GM12878 (cell line): ENCODE measurements around the gene NCKAP5. TPM values are rescaled to one million over a fixed set of nuclear protein-coding genes. Genes with fewer than 3 reads are reported as not detected.

Experiments used
- ATAC-seq: fragments of 200-7000 bp; cut with Tn5 transposase; 3 replicates; pipeline ENCODE4 v1.9.1; 2020; ENCODE audit warnings: mild to moderate bottlenecking, moderate library complexity
- BruUV-seq: library from RNA; stranded (reverse); fragments of 400-500 nt; replicated peaks from 2 replicates; lab custom pipeline; 2021; lab: Mats Ljungman, UMichigan
- CTCF ChIA-PET: fragments of 300-600 bp; sonication (Branson Sonifier 250); formaldehyde crosslinking; extraction: SDS; loops from one replicate; lab custom pipeline; 2021; ENCODE audit warnings: inconsistent platforms; lab: Yijun Ruan, JAX
- POLR2A ChIA-PET: fragments of 350-600 bp; formaldehyde crosslinking; extraction: SDS; loops from one replicate; lab custom pipeline; 2021; ENCODE audit warnings: inconsistent platforms; lab: Charles Lee
- RAD21 ChIA-PET: fragments of 300-600 bp; sonication (Branson Sonifier 250); formaldehyde crosslinking; loops from one replicate; lab custom pipeline; 2023; ENCODE audit warnings: antibody characterized with exemption; ENCODE audit not compliant: unreplicated experiment; lab: Charles Lee
- SMC1A ChIA-PET: fragments of 300-600 bp; sonication (Branson Sonifier 250); formaldehyde crosslinking; loops from one replicate; lab custom pipeline; 2023; ENCODE audit not compliant: unreplicated experiment, uncharacterized antibody; lab: Charles Lee
- DNase-seq: peaks from one replicate; pipeline ENCODE4 v3.0.0-alpha.2; 2011; ENCODE audit warnings: low read depth, low spot score
- FAIRE-seq: peaks from 3 replicates; lab custom pipeline; 2011; peaks lifted over from hg19 to GRCh38; lab: Jason Lieb, UNC
- H2AFZ ChIP-seq: 2 replicates; pipeline ENCODE4 v1.6.0; 2011; ENCODE audit warnings: low read depth, low read length, control low read depth; ENCODE audit not compliant: control insufficient read depth
- H3K27ac ChIP-seq: 2 replicates; pipeline ENCODE4 v1.5.1; 2011; ENCODE audit warnings: control low read depth; ENCODE audit not compliant: control insufficient read depth, insufficient read depth
- H3K27me3 ChIP-seq, 2 experiments: replicated peaks in 1 of 2; 2 replicates each; pipeline versions ENCODE4 v1.6.0 to v1.6.1; 2011; ENCODE audit warnings: low read length in 1 of 2; ENCODE audit not compliant: control insufficient read depth in 2 of 2, insufficient read depth in 2 of 2
- H3K36me3 ChIP-seq, 2 experiments: 2 replicates each; pipeline ENCODE4 v1.5.1; 2011; ENCODE audit warnings: low read length in 1 of 2; ENCODE audit not compliant: control insufficient read depth in 2 of 2, insufficient read depth in 2 of 2
- H3K4me1 ChIP-seq: 2 replicates; pipeline ENCODE4 v1.6.1; 2011; ENCODE audit warnings: mild to moderate bottlenecking, low read length, moderate library complexity, mixed read lengths; ENCODE audit not compliant: control insufficient read depth, insufficient read depth
- H3K4me2 ChIP-seq: 2 replicates; pipeline ENCODE4 v1.6.0; 2011; ENCODE audit warnings: control low read depth; ENCODE audit not compliant: control insufficient read depth, insufficient read depth
- H3K4me3 ChIP-seq: fragments of 200-600 bp; sonication (generic); 2 replicates; pipeline ENCODE4 v1.5.1; 2016
- H3K79me2 ChIP-seq: 2 replicates; pipeline ENCODE4 v1.6.0; 2011; ENCODE audit warnings: low read length; ENCODE audit not compliant: control insufficient read depth, insufficient read depth
- H3K9ac ChIP-seq: 2 replicates; pipeline ENCODE4 v1.8.0; 2011; ENCODE audit warnings: low read length, control low read depth, mixed read lengths; ENCODE audit not compliant: control insufficient read depth, insufficient read depth
- H3K9me3 ChIP-seq: replicated peaks from 3 replicates; pipeline ENCODE4 v1.5.1; 2011; ENCODE audit warnings: mild to moderate bottlenecking, low read length; ENCODE audit not compliant: control insufficient read depth, insufficient read depth
- H4K20me1 ChIP-seq: 2 replicates; pipeline ENCODE4 v1.6.0; 2011; ENCODE audit not compliant: control insufficient read depth, insufficient read depth
- CBX5 ChIP-seq: sonication (generic); IDR thresholded peaks from 2 replicates; pipeline ENCODE4 v1.6.1; 2016; ENCODE audit warnings: low read depth, moderate library complexity, mild to moderate bottlenecking, inconsistent platforms
- IKZF1 ChIP-seq: fragments of 450-650 bp; conservative IDR thresholded peaks from 2 replicates; pipeline ENCODE4 v1.6.1; 2017; ENCODE audit warnings: antibody characterized with exemption, mild to moderate bottlenecking
- NR2C1 ChIP-seq: fragments of 450-650 bp; IDR thresholded peaks from 2 replicates; pipeline ENCODE4 v1.6.1; 2017; ENCODE audit warnings: antibody characterized with exemption, mild to moderate bottlenecking, moderate library complexity
- PAX5 ChIP-seq: IDR thresholded peaks from 2 replicates; pipeline ENCODE4 v1.6.1; 2011; ENCODE audit warnings: low read depth, low read length, borderline replicate concordance
- RELA ChIP-seq: fragments of 450-650 bp; IDR thresholded peaks from 2 replicates; pipeline ENCODE4 v1.8.0; 2014; ENCODE audit warnings: borderline replicate concordance; ENCODE audit not compliant: partially characterized antibody
- STAT1 ChIP-seq: fragments of 450-650 bp; conservative IDR thresholded peaks from 2 replicates; pipeline ENCODE4 v1.6.1; 2014; ENCODE audit warnings: antibody characterized with exemption, mild to moderate bottlenecking
- ZNF622 ChIP-seq: fragments of 450-650 bp; IDR thresholded peaks from 2 replicates; pipeline ENCODE4 v1.6.1; 2017; ENCODE audit warnings: mild to moderate bottlenecking, inconsistent platforms
- ZSCAN29 ChIP-seq: fragments of 450-650 bp; IDR thresholded peaks from 2 replicates; pipeline ENCODE4 v1.6.1; 2017; ENCODE audit warnings: mild to moderate bottlenecking, moderate library complexity
- WGBS: methylation state at CpG from one replicate; pipeline ENCODE4 v1.1.6; 2016; ENCODE audit warnings: low lambda C conversion rate; ENCODE audit not compliant: insufficient replicate concordance, insufficient coverage; ENCODE audit errors: missing lambda C conversion rate; 5-methylcytosine and 5-hydroxymethylcytosine counted together
- in situ Hi-C: fragments of 300-500 bp; cut with MboI; formaldehyde crosslinking; loops from 9 replicates; pipeline ENCODE4 v1.14.3; 2018; ENCODE audit warnings: mixed read lengths
- intact Hi-C: fragments of 100-400 bp; cut with micrococcal nuclease; formaldehyde crosslinking; loops from one replicate; pipeline ENCODE4 v1.14.2; 2022; ENCODE audit not compliant: unreplicated experiment
- polyA plus RNA-seq, 11 experiments: library from polyadenylated mRNA; depleted of rRNA in 4 of 11; unstranded in 6 of 11; stranded (reverse) in 5 of 11; fragments of >200 nt; fragmentation: Nextera tagmentation in 4 of 11; fragmentation: Illumina TruSeq in 1 of 11; extraction: Ambion mirVana in 4 of 11; extraction: Trizol in 1 of 11; gene quantifications; 1 replicate in 1 of 11; 2 replicates in 10 of 11; pipeline versions ENCODE4 v1.2.1 to v1.2.3, GENCODE V29; 2011 to 2016; ENCODE audit warnings: inconsistent platforms in 2 of 11, missing spikeins in 2 of 11, low read depth in 1 of 11
- total RNA-seq, 4 experiments: library from RNA; depleted of rRNA in 3 of 4; stranded (reverse); fragments of >200 nt in 3 of 4; fragmentation: Illumina TruSeq in 1 of 4; extraction: Trizol in 1 of 4; gene quantifications; 2 replicates each; pipeline versions ENCODE4 v1.2.1 to v1.2.3, GENCODE V29; 2013 to 2021
- TF ChIP-seq, protein P1 (sequence below): fragments of 450-650 bp; IDR thresholded peaks from 2 replicates; pipeline ENCODE4 v1.6.1; 2017; ENCODE audit warnings: mild to moderate bottlenecking

Gene NCKAP5
- total and polyA plus RNA-seq, 10 of the 15 experiments (the other 5 are each of a cell fraction or from before 2014, with no cell fraction given): 0.06 to 0.44 (median 0.16) TPM

DNA sequence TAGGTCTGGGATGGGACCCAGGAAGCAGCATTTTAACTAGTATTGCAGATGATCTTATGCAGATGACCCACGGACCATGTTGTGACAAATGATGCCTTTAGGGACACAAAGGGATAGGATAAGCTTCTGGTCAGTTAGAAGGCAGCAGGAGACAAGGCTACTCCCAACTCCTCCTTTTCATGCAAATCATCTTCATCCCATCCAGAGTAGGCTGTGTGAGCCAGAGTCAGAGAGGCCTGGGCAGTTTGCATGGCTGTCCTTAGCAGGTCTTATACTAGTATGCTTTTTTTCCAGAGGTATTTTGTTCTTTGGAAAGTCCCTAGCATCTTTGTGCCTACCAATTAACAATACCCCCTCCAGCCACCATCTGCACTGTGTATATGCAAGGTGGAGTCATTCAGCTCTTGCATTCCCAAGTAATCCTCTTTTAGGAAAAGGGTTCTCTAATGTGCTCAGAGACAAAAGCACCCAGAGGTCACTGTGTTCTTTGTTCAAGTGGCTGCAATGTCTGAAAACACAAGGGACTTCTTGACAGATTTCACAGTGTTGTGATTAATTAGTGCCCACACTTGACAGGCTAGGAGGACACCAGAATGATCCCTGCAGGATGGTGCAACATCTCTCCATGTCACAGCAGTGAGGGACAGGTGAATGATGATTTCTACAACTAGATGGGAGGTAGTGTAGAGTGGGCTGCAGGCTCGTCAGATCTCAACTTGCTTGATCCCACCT, 225.8 kb downstream of the NCKAP5 start (continued):
- no peak for TF ChIP-seq PAX5
- TF ChIP-seq RELA: no peak
- no peak for TF ChIP-seq ZNF622

DNA sequence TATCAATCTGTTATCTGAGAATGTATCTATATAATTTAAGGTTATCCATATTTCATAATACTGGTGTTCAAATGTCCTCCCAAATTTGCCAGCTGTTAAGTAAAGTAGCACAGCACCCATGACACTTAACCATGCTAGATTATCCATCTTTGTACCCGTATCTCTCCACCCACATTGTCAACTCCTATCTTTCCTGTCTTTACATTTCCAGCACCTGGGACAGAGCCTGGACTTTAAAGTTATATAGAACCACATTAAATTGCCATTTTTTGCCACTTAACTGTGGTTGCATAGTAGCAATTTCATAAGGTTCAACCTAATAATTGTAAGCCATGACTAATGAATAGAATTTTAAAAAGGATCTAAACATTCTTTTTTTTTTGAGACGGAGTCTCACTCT, 226.7 kb downstream of the NCKAP5 start:
- H4K20me1 ChIP-seq: no peaks in the 10 kb centered on the region
- WGBS: 23% methylated on average over 2 of the region's 2 CpGs
- RAD21 ChIA-PET: no interaction called here
- TF ChIP-seq CBX5 (no peak), IKZF1 (no peak), ZSCAN29 (no peak), NR2C1 (no peak), STAT1 (no peak)
- TF ChIP-seq, protein P1, sequence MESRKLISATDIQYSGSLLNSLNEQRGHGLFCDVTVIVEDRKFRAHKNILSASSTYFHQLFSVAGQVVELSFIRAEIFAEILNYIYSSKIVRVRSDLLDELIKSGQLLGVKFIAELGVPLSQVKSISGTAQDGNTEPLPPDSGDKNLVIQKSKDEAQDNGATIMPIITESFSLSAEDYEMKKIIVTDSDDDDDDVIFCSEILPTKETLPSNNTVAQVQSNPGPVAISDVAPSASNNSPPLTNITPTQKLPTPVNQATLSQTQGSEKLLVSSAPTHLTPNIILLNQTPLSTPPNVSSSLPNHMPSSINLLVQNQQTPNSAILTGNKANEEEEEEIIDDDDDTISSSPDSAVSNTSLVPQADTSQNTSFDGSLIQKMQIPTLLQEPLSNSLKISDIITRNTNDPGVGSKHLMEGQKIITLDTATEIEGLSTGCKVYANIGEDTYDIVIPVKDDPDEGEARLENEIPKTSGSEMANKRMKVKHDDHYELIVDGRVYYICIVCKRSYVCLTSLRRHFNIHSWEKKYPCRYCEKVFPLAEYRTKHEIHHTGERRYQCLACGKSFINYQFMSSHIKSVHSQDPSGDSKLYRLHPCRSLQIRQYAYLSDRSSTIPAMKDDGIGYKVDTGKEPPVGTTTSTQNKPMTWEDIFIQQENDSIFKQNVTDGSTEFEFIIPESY: no peak
- TF ChIP-seq, all 136 proteins: peak for 0
- Histone ChIP-seq H3K4me2 (no peak overlapping the region), H3K27me3 (no peaks in the 10 kb centered on the region), H3K27ac (no peak overlapping the region), H2AFZ (no peak overlapping the region), H3K4me3 (no peak overlapping the region), H3K4me1 (no peaks in the 10 kb centered on the region), H3K9ac (no peak overlapping the region), H3K9me3 (no peaks in the 10 kb centered on the region), H3K79me2 (no peaks in the 10 kb centered on the region), H3K36me3 (no peaks in the 10 kb centered on the region)
- intact Hi-C loops: no loop called here
- BruUV-seq: no TSS peak
- ChIA-PET POLR2A (no interaction called here), CTCF (no interaction called here), SMC1A (no interaction called here)
- no peak for FAIRE-seq
- in situ Hi-C loops: no loop called here
- ATAC-seq: no peak
- DNase-seq: no peak
